ENCODE measurements around the gene TRIM17. TPM values are rescaled to one million over a fixed set of nuclear protein-coding genes. Genes with fewer than 3 reads are reported as not detected.

Gene TRIM17
- total and polyA plus RNA-seq, 2 of the 8 experiments (the other 6 are each of a cell fraction or from before 2014, with no cell fraction given): 1.1 to 2.2 TPM

DNA sequence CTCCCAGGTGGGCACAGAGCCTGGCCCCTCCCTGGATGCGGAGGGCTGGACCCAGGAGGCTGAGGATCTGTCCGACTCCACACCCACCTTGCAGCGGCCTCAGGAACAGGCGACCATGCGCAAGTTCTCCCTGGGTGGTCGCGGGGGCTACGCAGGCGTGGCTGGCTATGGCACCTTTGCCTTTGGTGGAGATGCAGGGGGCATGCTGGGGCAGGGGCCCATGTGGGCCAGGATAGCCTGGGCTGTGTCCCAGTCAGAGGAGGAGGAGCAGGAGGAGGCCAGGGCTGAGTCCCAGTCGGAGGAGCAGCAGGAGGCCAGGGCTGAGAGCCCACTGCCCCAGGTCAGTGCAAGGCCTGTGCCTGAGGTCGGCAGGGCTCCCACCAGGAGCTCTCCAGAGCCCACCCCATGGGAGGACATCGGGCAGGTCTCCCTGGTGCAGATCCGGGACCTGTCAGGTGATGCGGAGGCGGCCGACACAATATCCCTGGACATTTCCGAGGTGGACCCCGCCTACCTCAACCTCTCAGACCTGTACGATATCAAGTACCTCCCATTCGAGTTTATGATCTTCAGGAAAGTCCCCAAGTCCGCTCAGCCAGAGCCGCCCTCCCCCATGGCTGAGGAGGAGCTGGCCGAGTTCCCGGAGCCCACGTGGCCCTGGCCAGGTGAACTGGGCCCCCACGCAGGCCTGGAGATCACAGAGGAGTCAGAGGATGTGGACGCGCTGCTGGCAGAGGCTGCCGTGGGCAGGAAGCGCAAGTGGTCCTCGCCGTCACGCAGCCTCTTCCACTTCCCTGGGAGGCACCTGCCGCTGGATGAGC is 44.3 kb downstream of the TRIM17 start:
- FAIRE-seq: no peak
- Histone ChIP-seq H3K4me3 (ENCODE audit: extremely low read depth in 1 of 4, insufficient read depth in 2 of 4, low read depth in 3 of 4, low read length in 4 of 4) (no peak overlapping the region), H3K27me3 (replicated peaks in 1 of 4; ENCODE audit: control insufficient read depth in 3 of 4, extremely low read depth in 1 of 4, insufficient read depth in 3 of 4, low read length in 3 of 4) (peaks cover 0 to 3% (median under 1%) of the 10 kb centered on the region in 4 experiments; a peak in 3 of 7 replicates), H4K8ac (ENCODE audit: extremely low read depth, insufficient read depth, low read length) (peak overlapping the region; percentile 62; the same call in 1 of the 2 replicates), H3K4me2 (ENCODE audit: insufficient read depth in 1 of 2, low read depth in 2 of 2, low read length in 2 of 2) (no peak overlapping the region), H3K9ac (replicated peaks in 1 of 4; ENCODE audit: extremely low read depth in 1 of 4, low read depth in 3 of 4, low read length in 3 of 4) (no peak overlapping the region), H3K56ac (replicated peaks; ENCODE audit: insufficient read length, low read depth, low read length) (no peak overlapping the region), H2BK15ac (ENCODE audit: low read length) (no peak overlapping the region), H3K14ac (ENCODE audit: insufficient read length) (no peak overlapping the region), H2AFZ (ENCODE audit: low read length) (no peak overlapping the region), H3K36me3 (ENCODE audit: control insufficient read depth in 2 of 4, insufficient read depth in 4 of 4, low read length in 3 of 4) (no peaks in the 10 kb centered on the region), H2AK5ac (ENCODE audit: low read depth, low read length) (no peak overlapping the region), H3K23ac (ENCODE audit: insufficient read length) (no peak overlapping the region), H3K9me3 (ENCODE audit: insufficient read depth in 2 of 2, low read depth in 1 of 2, low read length in 1 of 2) (no peaks in the 10 kb centered on the region), H2BK20ac (ENCODE audit: low read length) (no peak overlapping the region), H3K27ac (ENCODE audit: low read depth, low read length) (no peak overlapping the region), H2BK5ac (ENCODE audit: low read depth, low read length) (no peak overlapping the region), H3K4ac (replicated peaks; ENCODE audit: insufficient read length, low read depth, low read length) (no peak overlapping the region), H4K91ac (replicated peaks; ENCODE audit: insufficient read length, low read length) (no peak overlapping the region), H3K79me2 (ENCODE audit: control insufficient read depth in 1 of 2, insufficient read depth in 2 of 2, low read length in 2 of 2) (no peaks in the 10 kb centered on the region), H4K5ac (ENCODE audit: insufficient read length, low read depth, low read length) (no peak overlapping the region), H3K79me1 (ENCODE audit: low read depth, low read length) (no peaks in the 10 kb centered on the region), H3K4me1 (replicated peaks in 1 of 4; ENCODE audit: control insufficient read depth in 3 of 4, insufficient read depth in 4 of 4, low read length in 3 of 4) (peaks cover 0 to 9% (median 5%) of the 10 kb centered on the region in 4 experiments; a peak in 4 of 7 replicates), H4K20me1 (replicated peaks in 1 of 2; ENCODE audit: control insufficient read depth in 1 of 2, insufficient read depth in 2 of 2, low read length in 2 of 2) (peaks cover under 1 to 3% of the 10 kb centered on the region in 2 experiments), H3K23me2 (ENCODE audit: low read depth, low read length) (no peaks in the 10 kb centered on the region), H3K18ac (ENCODE audit: extremely low read depth, low read length) (no peak overlapping the region), H2BK12ac (ENCODE audit: low read depth, low read length) (no peak overlapping the region), H2BK120ac (replicated peaks; ENCODE audit: low read depth, low read length) (no peak overlapping the region)
- 89% methylated on average over 33 of the region's 34 CpGs; no CpG with 5 or more reads in 1 of the 2 experiments for WGBS, 2 experiments (ENCODE audit: extremely low coverage in 1 of 2, insufficient coverage in 1 of 2, insufficient read length in 1 of 2, insufficient replicate concordance in 2 of 2, low coverage in 1 of 2, low lambda C conversion rate in 2 of 2, missing lambda C conversion rate in 1 of 2)
- CTCF ChIA-PET (ENCODE audit: partially characterized antibody): interaction anchor here (2.5 kb wide), 1 partner anchor 84 kb away, joined by 9 read pairs; a partner anchor contains a TSS
- POLR2A ChIA-PET (ENCODE audit: partially characterized antibody): interaction anchor here (0.6 to 2.4 kb wide), 2 partner anchors 34 to 91 kb away, joined by 3 to 7 read pairs; partner anchors contain the start of gene TRIM11
- TF ChIP-seq RNF2 (IDR thresholded peaks at IDR 0.05; ENCODE audit: borderline replicate concordance, low read depth, low read length, missing control alignments, poor library complexity, severe bottlenecking): no peak
- no peak for DNase-seq (ENCODE audit: low read depth in 1 of 2, low spot score in 2 of 2)
